ENCODE results near the gene MYEF2. TPM values are rescaled to one million over a fixed set of nuclear protein-coding genes. Genes with fewer than 3 reads are reported as not detected.

The MYEF2 gene
- total RNA-seq, 1 experiment from 2014 or later: 18.8 TPM

- ATAC-seq: no peak
- Histone ChIP-seq H3K4me3 (ENCODE audit: low read length) (no peak overlapping the region), H4K20me1 (ENCODE audit: low read length) (no peaks in the 10 kb centered on the region), H2AFZ (ENCODE audit: low read length) (no peak overlapping the region), H3K27ac (ENCODE audit: low read length) (no peak overlapping the region), H3K9me3 (ENCODE audit: low read length) (no peaks in the 10 kb centered on the region), H3K4me1 (ENCODE audit: insufficient read depth, low read length) (no peaks in the 10 kb centered on the region), H3K9ac (ENCODE audit: low read length) (no peak overlapping the region), H3K79me2 (ENCODE audit: low read length) (no peaks in the 10 kb centered on the region), H3K27me3 (ENCODE audit: low read length) (peaks cover 71% of the 10 kb centered on the region), H3K4me2 (ENCODE audit: low read length) (no peak overlapping the region), H3F3A (ENCODE audit: low read length, unreplicated experiment) (no peaks in the 10 kb centered on the region), H3K9me2 (replicated peaks; ENCODE audit: low read length) (no peaks in the 10 kb centered on the region), H3K36me3 (ENCODE audit: low read depth, low read length) (no peaks in the 10 kb centered on the region)
- intact Hi-C loops (cut with micrococcal nuclease): no loop called here
- POLR2A ChIA-PET (ENCODE audit: unreplicated experiment): no interaction called here
- TF ChIP-seq EZH2phosphoT487 (IDR thresholded peaks at IDR 0.05; ENCODE audit: borderline replicate concordance, low read length): no peak
- no peak for TF ChIP-seq CTCF (conservative IDR thresholded peaks at IDR 0.05; ENCODE audit: low read depth, low read length)
- no peak for TF ChIP-seq EZH2 (IDR thresholded peaks at IDR 0.05; ENCODE audit: low read length, unreplicated experiment)
- no peak for DNase-seq
- CTCF ChIA-PET: no interaction called here
- no TSS peak for BruUV-seq (replicated peaks)
Observed at GRCh38 chr15:48105936-48106335, 72.2 kb downstream of the MYEF2 start.

- no peak overlapping the region for H2AFZ ChIP-seq (ENCODE audit: low read length)
Observed at GRCh38 chr15:48103647-48104046, 74.4 kb downstream of the MYEF2 start.

GRCh38 chr15:48102167-48102566 is 75.9 kb downstream of the MYEF2 start:
- no peak for DNase-seq
- no peaks in the 10 kb centered on the region for H3K79me2 ChIP-seq (ENCODE audit: low read length)
- H3K4me2 ChIP-seq (ENCODE audit: low read length): no peak overlapping the region
- peaks cover 53% of the 10 kb centered on the region for H3K27me3 ChIP-seq (ENCODE audit: low read length)
- intact Hi-C loops (cut with micrococcal nuclease): no loop called here
- no peaks in the 10 kb centered on the region for H3K4me1 ChIP-seq (ENCODE audit: insufficient read depth, low read length)
- POLR2A ChIA-PET (ENCODE audit: unreplicated experiment): no interaction called here
- no peak overlapping the region for H3K9ac ChIP-seq (ENCODE audit: low read length)
- ATAC-seq: no peak
- CTCF ChIA-PET: no interaction called here
- no peaks in the 10 kb centered on the region for H3K36me3 ChIP-seq (ENCODE audit: low read depth, low read length)
- H3K4me3 ChIP-seq (ENCODE audit: low read length): no peak overlapping the region
- no TSS peak for BruUV-seq (replicated peaks)
- H3K9me2 ChIP-seq (replicated peaks; ENCODE audit: low read length): no peaks in the 10 kb centered on the region
- H3F3A ChIP-seq (ENCODE audit: low read length, unreplicated experiment): no peaks in the 10 kb centered on the region
- TF ChIP-seq CTCF (conservative IDR thresholded peaks at IDR 0.05; ENCODE audit: low read depth, low read length): no peak
- TF ChIP-seq EZH2phosphoT487 (IDR thresholded peaks at IDR 0.05; ENCODE audit: borderline replicate concordance, low read length): no peak
- TF ChIP-seq EZH2 (IDR thresholded peaks at IDR 0.05; ENCODE audit: low read length, unreplicated experiment): no peak
- no peak overlapping the region for H2AFZ ChIP-seq (ENCODE audit: low read length)
- H4K20me1 ChIP-seq (ENCODE audit: low read length): no peaks in the 10 kb centered on the region
- H3K9me3 ChIP-seq (ENCODE audit: low read length): no peaks in the 10 kb centered on the region
- no peak overlapping the region for H3K27ac ChIP-seq (ENCODE audit: low read length)

More at GRCh38 chr15:48103647-48104046, 74.4 kb downstream of the MYEF2 start:
- Histone ChIP-seq H3K4me1 (ENCODE audit: insufficient read depth, low read length) (no peaks in the 10 kb centered on the region), H3K4me3 (ENCODE audit: low read length) (no peak overlapping the region), H3K79me2 (ENCODE audit: low read length) (no peaks in the 10 kb centered on the region), H3K9ac (ENCODE audit: low read length) (no peak overlapping the region), H3K4me2 (ENCODE audit: low read length) (no peak overlapping the region), H3F3A (ENCODE audit: low read length, unreplicated experiment) (no peaks in the 10 kb centered on the region), H3K9me2 (replicated peaks; ENCODE audit: low read length) (no peaks in the 10 kb centered on the region), H4K20me1 (ENCODE audit: low read length) (no peaks in the 10 kb centered on the region), H3K27me3 (ENCODE audit: low read length) (peaks cover 65% of the 10 kb centered on the region), H3K36me3 (ENCODE audit: low read depth, low read length) (no peaks in the 10 kb centered on the region), H3K9me3 (ENCODE audit: low read length) (no peaks in the 10 kb centered on the region), H3K27ac (ENCODE audit: low read length) (no peak overlapping the region)
- POLR2A ChIA-PET (ENCODE audit: unreplicated experiment): no interaction called here
- DNase-seq: no peak
- no TSS peak for BruUV-seq (replicated peaks)
- intact Hi-C loops (cut with micrococcal nuclease): no loop called here
- no peak for ATAC-seq
- no peak for TF ChIP-seq CTCF (conservative IDR thresholded peaks at IDR 0.05; ENCODE audit: low read depth, low read length)
- no peak for TF ChIP-seq EZH2 (IDR thresholded peaks at IDR 0.05; ENCODE audit: low read length, unreplicated experiment)
- TF ChIP-seq EZH2phosphoT487 (IDR thresholded peaks at IDR 0.05; ENCODE audit: borderline replicate concordance, low read length): no peak
- CTCF ChIA-PET: no interaction called here
